AML-193 (cell line): Measurements from ENCODE around the gene DST.

Experiments used
- DNase-seq, 2 experiments: peaks; one replicate each; lab custom pipeline; 2025; lab: John Stamatoyannopoulos, UW

Gene DST

DNA sequence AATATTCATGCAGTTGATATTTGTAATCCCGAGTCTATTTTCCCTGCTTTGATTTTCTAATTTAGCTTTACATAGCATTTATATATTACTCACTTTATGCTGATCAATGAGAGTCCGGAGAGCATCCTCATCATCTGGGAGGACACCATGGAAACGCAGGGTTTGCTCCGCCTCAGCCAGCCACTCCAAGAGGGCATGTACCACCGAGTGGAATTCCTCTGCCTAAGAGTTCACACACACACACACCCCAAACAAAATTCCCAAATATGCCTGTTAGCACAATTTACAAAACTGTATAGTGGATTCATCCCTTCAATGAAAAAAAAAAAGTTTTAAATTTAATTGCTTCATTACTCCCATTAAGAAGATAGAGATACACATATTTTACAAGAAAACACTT is 160.7 kb downstream of the DST start:
- no peak for DNase-seq

DNA sequence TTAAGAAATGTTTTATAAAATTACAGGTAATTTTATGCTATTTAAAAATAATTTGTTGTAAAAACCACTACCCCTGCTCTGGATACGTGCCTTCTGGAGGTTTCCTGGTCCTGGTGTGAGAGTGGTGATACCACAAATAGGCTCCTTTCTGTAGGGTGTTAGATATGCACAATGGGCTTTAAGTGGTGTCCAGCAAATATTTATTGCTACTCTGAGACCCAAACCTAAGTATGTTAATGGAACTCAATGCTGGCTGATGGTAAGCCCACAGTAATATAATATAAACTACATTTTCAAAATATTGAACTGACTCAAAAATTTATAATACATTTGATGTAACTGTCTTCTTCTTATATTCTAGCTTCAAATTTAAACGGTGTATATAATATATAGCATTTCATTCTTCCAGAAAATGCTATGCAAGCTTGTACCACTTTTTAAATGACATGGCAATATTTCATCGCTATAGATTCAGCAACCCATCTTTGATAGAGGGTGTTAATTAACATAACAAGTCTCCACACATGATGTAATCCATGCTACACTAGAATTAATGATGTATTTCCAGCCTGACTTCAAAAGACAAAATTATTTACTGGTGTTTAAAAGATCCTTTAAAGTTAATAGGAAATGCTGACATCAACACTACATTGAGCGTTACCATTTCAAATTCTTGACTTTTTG is 161.9 kb downstream of the DST start:
- no peak for DNase-seq

DNA sequence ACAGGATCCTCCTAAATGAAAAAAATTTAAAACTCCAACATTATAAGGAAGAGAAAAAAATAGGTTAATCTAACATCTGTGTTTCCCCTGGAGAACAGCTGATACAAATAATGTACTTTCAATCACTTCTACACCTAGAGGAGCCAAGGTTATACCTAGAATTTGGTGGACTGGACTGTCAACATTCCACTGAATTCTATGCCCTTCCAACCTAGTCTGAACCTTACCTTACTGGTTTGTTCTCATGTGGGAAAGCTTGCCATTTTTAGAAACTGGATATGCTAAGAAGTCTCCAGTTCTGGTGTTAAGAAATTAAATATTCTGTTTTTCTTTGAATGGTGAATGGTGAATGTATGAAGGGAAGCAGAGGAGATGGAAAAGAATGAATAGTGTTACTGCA is 162.4 kb downstream of the DST start:
- no peak for DNase-seq

DNA sequence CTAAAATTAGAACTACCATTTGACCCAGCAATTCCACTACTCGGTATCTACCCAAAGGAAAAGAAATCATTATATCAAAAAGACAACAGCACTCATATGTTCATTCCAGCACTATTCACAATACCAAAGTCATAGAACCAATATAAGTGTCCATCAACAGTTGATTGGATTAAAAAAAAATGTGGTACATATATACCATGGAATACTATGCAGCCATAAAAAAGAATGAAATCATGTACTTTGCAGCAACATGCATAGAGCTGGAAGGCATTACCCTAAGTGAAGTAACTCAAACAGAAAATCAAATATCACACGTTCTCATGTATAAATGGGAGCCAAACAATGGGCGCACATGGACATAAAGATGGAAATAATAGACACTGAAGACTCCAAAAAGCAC is 163.3 kb downstream of the DST start:
- DNase-seq = no peak

DNA sequence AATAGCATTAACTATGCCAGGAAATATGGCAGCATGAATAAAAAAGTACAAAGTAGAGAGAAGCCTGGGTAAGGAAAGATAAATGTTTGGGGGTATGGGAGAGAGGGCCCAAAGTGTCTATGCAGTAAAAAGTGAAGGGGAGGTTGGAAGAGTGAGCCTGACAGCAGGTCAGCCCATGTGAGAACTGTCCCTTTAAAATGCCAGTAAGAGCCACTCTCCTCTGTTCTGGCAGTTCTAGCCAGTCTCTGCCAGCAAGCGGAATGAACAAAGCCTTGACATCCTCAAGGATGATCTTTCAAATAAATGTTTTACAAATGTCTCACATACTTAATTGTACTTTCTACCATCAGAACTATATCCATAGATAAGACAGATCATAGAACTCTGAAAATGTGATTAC is 164.5 kb downstream of the DST start:
- DNase-seq = no peak

DNA sequence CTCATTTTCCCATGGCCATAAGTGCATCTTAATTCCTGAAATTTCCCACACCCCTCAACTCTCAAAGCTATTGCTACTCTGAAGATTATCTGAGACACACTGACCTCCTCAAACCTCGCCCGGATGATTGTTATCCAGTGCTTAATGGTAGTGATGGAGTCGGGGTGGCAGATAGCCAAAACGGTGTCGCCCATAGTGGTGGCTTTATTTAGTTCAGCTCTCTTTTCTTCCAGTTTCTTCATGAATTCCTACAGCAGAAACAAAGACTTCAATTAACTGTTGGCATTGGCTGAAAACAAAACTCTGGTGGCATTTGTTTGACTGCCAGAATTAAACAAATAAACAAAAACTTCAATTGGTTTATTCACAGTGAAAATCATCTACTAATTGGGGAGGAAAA is 165.4 kb downstream of the DST start:
- no peak for DNase-seq

DNA sequence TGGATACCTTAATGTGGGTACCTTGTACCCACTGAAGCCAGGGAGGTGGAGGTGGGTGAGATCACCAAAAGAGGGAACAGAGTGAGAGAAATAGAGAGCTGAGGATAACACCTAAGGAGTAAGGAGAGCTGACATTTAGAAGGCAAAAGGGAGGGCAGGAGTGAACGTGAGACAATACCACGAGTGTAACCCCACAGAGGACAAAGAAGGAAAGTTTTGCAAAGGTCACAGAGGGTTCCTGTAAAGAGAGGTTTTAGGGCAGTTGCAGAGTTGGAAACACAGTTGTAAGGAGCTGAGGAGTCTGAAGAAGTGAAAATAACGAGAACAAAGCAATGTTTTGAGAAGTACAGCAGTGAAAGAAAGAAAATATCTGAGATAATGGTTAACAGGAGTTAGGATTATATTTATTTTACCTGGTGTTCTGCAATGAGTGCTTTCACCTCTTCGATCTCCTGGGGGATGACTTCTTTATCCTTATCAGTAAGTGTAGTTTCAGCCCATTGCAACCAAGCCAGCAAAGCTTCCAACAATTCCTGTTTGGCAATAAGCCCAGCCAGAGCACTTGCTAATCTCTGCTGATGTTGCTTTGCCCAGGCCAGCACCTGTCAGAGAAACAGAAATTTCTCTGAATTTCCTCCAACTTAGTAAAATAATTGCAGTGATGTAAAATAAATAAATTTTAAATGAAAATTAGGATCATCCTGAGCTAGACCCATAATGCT is 166.8 kb downstream of the DST start:
- DNase-seq = no peak

DNA sequence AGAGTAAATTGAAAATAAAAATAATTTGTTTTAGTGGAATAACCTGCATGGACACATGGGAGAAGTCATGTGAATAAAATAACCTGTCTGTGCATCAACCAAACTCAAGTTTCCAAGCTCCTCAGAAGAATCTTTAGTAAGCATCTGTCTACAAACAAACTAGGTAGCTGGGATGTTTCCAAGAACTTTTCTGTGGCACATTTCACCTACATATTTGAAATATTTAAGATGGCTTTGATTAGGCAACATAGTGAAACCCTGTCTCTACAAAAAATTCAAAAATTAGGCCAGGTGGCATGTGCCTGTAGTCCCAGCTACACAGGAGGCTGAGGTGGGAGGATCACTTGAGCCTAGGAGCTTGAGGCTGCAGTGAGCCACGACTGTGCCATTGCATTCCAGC is 168.2 kb downstream of the DST start:
- DNase-seq = no peak

DNA sequence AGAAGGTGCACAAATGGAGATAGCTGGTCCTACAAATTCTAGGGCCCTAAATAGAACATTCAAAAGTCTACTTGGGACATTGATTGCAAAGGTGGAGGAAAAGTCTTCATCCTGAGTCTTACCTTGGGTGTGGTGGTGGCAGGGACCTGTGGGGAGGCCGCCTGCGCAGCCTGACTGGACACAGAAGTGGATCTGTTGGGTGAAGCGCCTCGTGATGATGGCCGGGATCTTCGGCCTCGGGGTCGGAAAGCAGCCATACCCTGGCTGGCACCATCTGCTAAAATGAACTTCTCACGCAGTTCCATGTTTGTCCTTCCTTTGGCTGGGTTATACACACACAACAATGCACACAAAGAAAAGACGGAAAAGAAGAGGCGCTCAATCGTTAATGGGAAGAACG is 179.2 kb downstream of the DST start:
- DNase-seq = no peak

DNA sequence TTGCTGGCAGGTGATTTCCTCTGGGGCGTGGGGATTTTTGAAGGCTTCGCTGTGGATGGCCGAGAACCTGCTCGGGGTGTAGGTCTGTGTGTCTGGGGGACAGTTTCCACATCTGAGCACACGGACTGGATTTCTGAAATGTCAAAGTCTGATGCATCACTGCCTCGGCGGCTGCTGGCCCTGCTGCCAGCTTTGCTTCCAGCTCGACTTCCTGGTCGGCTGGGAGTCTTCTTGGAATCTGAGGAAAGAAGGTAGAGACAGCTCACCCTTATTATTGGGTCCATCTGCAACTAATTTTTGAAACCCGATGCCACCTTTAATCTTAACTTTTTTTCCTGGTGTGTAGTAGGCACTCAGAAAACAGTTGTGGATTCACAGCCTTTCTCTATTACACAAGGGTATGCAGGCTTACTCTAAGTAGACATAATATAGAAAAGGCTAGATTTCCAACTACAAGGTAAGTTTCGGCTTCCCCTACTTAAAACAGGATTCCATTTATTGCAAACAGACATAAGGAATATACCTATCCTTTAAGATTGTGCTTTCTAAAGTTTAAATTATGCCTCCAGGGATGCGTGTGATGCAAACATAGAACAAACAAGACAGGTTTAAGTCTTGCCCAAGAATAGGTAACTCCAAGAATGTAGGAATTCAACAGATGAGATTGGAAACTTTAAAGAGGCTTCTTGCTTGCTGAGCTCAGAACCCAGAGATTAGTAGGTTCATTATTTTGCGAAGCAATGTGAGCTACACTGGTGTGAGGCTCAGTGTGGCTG is 183.5 kb downstream of the DST start:
- DNase-seq = no peak

DNA sequence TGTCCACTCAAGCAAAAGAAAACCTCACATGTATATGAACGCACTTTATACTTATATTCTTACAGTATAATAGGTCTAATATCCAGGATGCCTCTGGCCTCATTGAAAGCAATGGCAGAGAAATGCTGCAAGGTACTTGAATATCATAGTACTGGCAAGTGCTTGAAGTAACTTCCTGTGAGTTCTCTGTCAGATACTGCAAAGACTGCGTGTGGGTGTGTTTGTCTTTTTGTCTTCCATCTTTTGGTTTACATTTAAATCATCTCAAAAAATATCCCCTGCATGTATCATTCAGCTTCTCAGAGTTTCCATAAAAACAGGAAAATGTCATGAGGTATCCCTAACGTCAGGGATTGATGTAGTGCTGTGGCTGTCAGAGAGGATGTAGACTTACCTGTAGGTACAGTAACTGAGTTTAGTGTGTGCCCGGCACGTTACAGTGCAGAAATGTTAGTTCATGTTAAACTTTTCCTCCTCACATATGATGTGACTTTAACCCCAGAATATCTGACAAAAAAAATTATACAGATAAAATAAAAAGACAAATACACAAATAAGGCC is 184.3 kb downstream of the DST start:
- DNase-seq = no peak

DNA sequence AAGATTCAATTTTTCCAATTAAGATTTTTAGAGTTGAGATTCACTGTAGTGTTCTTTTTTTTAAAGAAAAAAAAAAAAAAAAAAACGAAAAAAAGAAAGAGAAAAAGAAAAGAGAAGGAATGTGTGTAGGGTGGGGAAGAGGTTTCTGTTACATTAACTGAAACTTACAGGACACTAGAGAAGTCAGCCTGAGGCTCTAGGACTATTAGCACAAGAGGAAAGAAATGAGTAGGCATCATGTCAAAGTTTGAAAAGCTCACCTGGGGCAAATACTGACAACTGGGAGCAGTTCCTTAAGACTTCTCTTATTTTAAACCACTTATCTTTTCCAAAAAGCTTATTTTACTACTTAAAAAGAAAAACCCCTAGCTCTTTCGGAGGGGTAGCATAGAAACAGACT is 185.9 kb downstream of the DST start:
- DNase-seq = no peak

DNA sequence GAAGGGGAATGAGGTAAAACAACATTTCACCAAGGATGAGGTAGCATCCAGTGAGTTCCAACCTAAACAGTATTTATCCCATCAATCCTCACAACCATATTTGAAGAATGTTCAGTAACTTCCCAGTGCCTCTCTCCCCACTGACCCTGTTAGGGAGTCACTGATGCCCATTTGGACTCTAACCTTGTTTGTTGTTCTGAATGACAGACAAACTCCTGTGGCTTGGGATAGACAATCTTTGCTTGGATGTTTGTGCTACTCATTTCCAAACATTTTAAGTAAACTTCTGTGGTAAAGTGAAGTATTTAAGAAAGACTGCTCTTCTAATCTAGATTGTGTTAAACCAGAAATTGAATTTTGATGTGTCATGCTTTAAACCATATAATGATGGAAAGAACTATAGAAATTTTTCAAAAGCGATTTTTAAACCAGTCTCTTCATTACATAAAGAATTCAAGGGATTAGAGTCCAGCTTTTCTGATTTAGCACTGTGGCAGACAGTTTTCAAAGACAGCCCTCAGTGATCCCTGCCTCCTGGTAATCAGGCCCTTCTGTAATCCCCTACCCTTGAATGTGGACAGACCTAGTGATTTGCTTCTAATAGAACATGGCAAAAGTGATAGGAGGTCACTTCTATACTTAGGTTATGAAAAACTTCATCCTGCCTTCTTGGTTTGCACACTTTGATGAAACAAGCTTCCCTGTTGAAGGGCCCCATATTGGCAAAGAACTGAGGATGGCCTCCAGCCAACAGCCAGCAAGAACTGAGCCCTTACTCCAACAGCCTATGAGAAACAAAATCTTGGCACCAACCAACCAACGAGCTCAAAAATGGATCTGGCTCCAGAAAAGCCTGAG is 191.6 kb downstream of the DST start:
- no peak for DNase-seq

DNA sequence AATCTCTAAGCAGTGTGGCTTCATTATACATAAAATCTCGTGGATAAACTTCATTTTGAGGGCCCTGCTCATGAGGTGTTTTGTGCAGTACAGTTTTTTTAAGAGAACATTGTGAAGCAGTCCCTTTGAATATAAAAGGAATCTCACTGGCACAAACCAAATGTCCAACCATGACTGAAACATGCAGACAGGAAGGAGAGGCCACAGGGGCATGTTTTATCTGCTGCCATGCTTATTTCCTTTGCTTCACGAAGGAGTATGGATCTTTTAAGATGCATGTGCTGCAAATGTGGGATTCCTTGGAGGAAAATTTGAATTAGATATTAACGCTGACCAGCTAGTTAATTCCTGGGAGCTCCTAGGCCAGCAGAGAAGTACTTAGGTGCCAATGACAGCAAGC is 192.3 kb downstream of the DST start:
- no peak for DNase-seq

DNA sequence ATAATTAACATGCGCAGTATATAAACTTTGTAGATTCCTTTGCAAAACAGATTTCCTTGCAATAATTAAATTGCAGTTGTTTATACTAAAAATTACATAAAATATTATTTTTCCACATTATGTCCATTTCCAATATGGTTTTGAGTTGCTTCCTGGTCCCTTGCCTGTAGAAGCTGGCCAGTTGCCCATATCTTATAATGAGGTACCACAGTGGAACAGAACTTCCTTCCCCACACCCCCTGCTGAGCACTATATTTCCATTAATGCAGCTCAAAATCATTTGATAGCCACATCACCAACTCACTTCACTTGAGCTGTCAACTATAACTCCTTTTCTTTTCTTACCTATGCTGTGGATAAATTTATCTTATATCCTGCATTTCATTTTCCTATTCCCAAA is 194.6 kb downstream of the DST start:
- DNase-seq = no peak

DNA sequence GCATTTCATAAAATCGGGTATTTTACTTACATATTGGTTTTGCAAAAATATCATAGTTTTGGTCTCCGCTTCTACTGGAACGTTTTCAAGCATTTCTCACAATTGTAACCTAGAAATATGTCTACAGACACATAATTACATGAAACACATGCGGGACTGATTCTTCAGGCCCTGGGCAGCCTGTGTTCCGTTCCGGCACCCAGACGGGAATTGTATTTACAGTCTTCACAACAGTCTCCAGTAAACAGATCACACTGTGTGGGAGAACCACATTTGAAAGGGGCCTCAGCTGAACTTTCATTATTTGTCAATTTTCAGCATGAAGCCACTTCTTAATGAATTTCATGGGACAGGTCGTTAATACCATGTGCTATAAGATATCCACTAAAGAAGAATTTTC is 196.9 kb downstream of the DST start:
- no peak for DNase-seq

DNA sequence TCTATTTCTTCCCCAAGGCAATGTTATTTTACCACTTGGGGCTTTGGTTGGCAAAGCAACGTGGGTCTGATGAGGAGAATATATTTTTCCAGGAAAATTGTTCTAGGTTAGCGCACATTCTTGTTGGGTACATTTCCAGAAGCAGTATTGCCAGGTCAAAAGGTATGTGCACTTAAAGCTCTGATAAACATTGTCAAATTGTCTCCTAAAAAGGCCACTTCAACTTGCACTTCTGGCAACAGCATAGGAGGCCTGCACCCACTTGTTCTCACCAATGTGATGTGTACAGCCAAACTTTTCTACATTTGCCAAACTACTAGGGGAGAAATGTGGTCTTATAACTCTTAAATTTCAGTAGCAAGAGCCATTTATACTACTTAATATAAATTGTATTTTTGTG is 197.8 kb downstream of the DST start:
- no peak for DNase-seq

DNA sequence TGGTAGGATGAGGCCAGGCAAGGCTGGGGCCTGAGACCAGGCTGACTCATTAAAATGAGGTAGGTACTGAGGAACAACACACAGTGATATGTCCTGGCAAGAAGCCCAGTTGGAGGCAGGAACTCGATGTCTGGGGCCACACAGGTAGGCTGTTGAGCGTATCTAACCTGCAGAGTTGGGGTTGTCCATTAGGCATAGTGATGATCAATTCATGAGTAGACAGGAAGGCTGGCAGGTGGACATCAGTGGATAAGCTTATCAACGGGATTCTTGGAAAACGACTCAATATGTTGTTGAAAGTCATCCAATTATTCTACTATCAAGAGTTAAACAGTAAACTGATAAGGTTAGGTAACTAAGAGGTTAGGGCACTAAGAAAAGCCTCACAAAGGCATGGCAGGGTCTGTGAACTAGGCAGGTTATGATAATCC is 202.1 kb downstream of the DST start:
- DNase-seq = no peak

DNA sequence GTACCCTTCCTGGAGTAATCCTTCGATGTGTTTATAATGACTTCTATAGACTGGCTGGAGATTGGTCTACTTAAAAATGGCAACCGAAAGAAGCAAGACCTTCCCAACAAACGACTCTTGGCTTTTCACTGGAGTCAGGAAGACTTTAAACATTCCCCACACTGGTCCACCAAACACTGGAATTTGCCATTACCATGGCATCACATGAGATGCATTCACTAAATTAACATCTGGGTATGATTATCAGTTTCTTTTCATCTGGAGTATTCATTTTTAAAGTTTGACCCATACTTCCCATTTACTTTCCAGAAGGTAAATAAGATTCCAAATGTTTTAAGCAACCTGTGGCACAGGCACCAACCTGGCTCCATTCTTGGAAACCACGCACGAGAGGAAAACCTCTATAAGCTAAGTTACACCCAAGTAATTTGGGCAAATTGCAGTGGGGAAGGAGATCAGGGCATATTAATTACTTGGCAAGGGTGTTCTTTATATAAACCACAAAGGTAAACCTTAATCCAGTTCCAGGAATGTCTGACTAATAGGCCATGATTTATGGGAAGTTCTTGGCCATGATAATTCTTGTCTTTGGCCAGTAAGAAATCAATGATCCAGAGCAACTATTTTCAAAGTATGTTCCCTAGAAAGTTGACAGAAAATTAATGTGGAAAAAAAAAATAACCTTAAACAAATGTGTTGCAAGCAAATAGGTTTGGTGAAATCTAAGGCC is 205.4 kb downstream of the DST start:
- no peak for DNase-seq

DNA sequence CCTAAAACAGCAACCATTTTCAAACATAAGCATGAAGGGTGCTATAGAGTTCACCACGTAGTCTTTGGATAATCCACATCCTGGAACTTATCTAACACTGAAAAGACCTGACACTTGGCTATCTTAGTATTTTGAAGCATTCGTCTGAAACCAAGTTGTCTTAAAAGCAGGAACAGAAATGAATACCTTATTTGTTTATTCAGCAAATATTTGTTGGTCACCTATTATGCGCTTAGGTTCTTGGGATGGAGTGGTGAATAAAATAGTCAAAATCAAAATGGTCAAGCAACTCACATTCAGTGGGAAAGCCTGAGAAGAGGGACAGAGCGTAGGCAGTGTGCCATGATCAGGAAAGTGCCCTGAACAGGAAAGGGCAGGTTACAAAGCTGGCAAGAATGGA is 206.9 kb downstream of the DST start:
- DNase-seq = no peak

DNA sequence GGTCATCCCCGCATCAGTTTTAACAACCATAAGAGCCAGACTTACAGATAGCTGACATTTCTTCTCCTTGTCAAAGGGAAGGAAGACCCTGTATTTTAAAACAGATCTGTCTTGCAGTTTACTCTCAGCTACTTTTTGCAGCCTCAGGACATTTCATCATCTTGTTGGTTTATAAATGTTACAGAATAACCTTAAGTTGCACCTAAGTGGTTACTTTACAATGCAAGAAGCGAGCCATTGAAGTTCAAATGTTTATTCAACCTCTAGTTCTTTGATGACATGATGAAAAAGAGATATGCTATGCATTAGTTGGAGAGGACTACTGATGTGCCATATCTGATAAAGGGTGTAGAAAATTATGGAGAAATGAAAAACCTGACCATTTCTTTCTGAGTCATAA is 207.4 kb downstream of the DST start:
- DNase-seq = no peak
